RWPE2 (cell line): Measurements from ENCODE around the gene HSPB2.

Experiments
- ATAC-seq: fragments of 200-7000 bp; cut with Tn5 transposase; 3 replicates; pipeline ENCODE4 v1.9.1; 2021; ENCODE audit warnings: low read depth
- DNase-seq: peaks from one replicate; pipeline ENCODE4 v3.0.0-alpha.2; 2020; ENCODE audit warnings: low spot score
- H3K27ac ChIP-seq: fragments of 450-650 bp; 2 replicates; pipeline ENCODE4 v1.5.1; 2017; ENCODE audit warnings: mild to moderate bottlenecking; ENCODE audit not compliant: poor library complexity, severe bottlenecking
- H3K27me3 ChIP-seq: fragments of 250-450 bp; sonication (Bioruptor Pico); 2 replicates; pipeline ENCODE4 v1.5.1; 2021; ENCODE audit warnings: mild to moderate bottlenecking, moderate library complexity; ENCODE audit not compliant: insufficient read depth, poor library complexity, severe bottlenecking
- H3K36me3 ChIP-seq: fragments of 250-450 bp; sonication (Bioruptor Pico); 2 replicates; pipeline ENCODE4 v1.5.1; 2020; ENCODE audit warnings: low read depth, mild to moderate bottlenecking, moderate library complexity
- H3K4me1 ChIP-seq: fragments of 250-450 bp; sonication (Bioruptor Pico); 2 replicates; pipeline ENCODE4 v1.5.1; 2021; ENCODE audit warnings: mild to moderate bottlenecking, moderate library complexity; ENCODE audit not compliant: insufficient read depth, poor library complexity, severe bottlenecking
- H3K4me3 ChIP-seq: fragments of 250-450 bp; sonication (Bioruptor Pico); 2 replicates; pipeline ENCODE4 v1.5.1; 2021; ENCODE audit warnings: mild to moderate bottlenecking, moderate library complexity; ENCODE audit not compliant: severe bottlenecking
- H3K9me3 ChIP-seq: fragments of 250-450 bp; sonication (Bioruptor Pico); 2 replicates; pipeline ENCODE4 v1.5.1; 2021; ENCODE audit warnings: mild to moderate bottlenecking, moderate library complexity; ENCODE audit not compliant: severe bottlenecking
- CTCF ChIP-seq: fragments of 450-650 bp; IDR thresholded peaks from one replicate; pipeline ENCODE4 v1.5.1; 2017; ENCODE audit warnings: mild to moderate bottlenecking, moderate library complexity; ENCODE audit not compliant: poor library complexity, severe bottlenecking

HSPB2 gene

GRCh38 chr11:111886032-111886431 is 26.5 kb upstream of the HSPB2 start:
- no peak for TF ChIP-seq CTCF
- no peak for ATAC-seq
- no peaks in the 10 kb centered on the region for H3K36me3 ChIP-seq
- no peak overlapping the region for H3K27ac ChIP-seq
- H3K4me3 ChIP-seq = no peak overlapping the region
- no peaks in the 10 kb centered on the region for H3K27me3 ChIP-seq
- DNase-seq = no peak
- no peaks in the 10 kb centered on the region for H3K4me1 ChIP-seq
- H3K9me3 ChIP-seq = no peaks in the 10 kb centered on the region

GRCh38 chr11:111886844-111887243 is 25.7 kb upstream of the HSPB2 start:
- TF ChIP-seq CTCF = no peak
- Histone ChIP-seq H3K9me3 (no peaks in the 10 kb centered on the region), H3K27me3 (no peaks in the 10 kb centered on the region), H3K4me3 (no peak overlapping the region), H3K4me1 (no peaks in the 10 kb centered on the region), H3K36me3 (no peaks in the 10 kb centered on the region), H3K27ac (no peak overlapping the region)
- DNase-seq (no peak), ATAC-seq (no peak)

GRCh38 chr11:111905411-111905810 is 7.1 kb upstream of the HSPB2 start:
- H3K9me3 ChIP-seq = no peaks in the 10 kb centered on the region
- no peak overlapping the region for H3K27ac ChIP-seq
- no peaks in the 10 kb centered on the region for H3K27me3 ChIP-seq
- no peaks in the 10 kb centered on the region for H3K4me1 ChIP-seq
- ATAC-seq (no peak), DNase-seq (no peak)
- TF ChIP-seq CTCF = no peak
- no peaks in the 10 kb centered on the region for H3K36me3 ChIP-seq
- no peak overlapping the region for H3K4me3 ChIP-seq

GRCh38 chr11:111906680-111907079 is 5.9 kb upstream of the HSPB2 start:
- no peak for ATAC-seq
- Histone ChIP-seq H3K9me3 (no peaks in the 10 kb centered on the region), H3K4me1 (peaks cover 4% of the 10 kb centered on the region), H3K36me3 (no peaks in the 10 kb centered on the region), H3K27ac (no peak overlapping the region), H3K27me3 (no peaks in the 10 kb centered on the region), H3K4me3 (no peak overlapping the region)
- no peak for DNase-seq
- no peak for TF ChIP-seq CTCF

- H3K27me3 ChIP-seq = no peaks in the 10 kb centered on the region
- no peak for TF ChIP-seq CTCF
- no peak overlapping the region for H3K27ac ChIP-seq
- H3K9me3 ChIP-seq = no peaks in the 10 kb centered on the region
- no peak for DNase-seq
- H3K36me3 ChIP-seq = no peaks in the 10 kb centered on the region
- H3K4me3 ChIP-seq = no peak overlapping the region
- ATAC-seq = no peak
- peaks cover 10% of the 10 kb centered on the region for H3K4me1 ChIP-seq
Observed at GRCh38 chr11:111908639-111909305, 3.8 kb upstream of the HSPB2 start.
